Measurements from ENCODE around the gene CDK5R1.

The CDK5R1 gene

DNA sequence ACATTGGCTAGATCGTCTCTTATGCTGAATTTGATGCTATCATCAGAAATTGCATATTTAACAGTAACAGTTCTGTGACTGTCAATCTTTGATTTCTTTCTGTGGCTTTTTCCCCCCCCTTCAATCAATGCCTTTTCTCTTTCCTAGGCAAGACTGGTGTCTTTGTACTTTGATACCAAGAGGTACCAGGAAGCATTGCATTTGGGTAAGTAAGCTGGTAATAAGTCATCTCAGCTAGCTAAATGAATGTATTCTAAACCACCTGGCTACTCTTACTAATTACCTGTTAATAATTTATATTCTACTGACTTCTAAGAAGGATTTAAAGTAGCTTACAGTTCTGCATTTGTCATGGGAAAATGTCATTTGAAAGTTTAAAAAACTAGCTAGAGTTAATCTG lies 22.4 kb upstream of the CDK5R1 start:
- no peak overlapping the region for H3K27ac ChIP-seq (ENCODE audit: poor library complexity, severe bottlenecking)
- no peaks in the 10 kb centered on the region for H3K27me3 ChIP-seq (ENCODE audit: insufficient read depth, poor library complexity, severe bottlenecking)
- TF ChIP-seq, protein P1, sequence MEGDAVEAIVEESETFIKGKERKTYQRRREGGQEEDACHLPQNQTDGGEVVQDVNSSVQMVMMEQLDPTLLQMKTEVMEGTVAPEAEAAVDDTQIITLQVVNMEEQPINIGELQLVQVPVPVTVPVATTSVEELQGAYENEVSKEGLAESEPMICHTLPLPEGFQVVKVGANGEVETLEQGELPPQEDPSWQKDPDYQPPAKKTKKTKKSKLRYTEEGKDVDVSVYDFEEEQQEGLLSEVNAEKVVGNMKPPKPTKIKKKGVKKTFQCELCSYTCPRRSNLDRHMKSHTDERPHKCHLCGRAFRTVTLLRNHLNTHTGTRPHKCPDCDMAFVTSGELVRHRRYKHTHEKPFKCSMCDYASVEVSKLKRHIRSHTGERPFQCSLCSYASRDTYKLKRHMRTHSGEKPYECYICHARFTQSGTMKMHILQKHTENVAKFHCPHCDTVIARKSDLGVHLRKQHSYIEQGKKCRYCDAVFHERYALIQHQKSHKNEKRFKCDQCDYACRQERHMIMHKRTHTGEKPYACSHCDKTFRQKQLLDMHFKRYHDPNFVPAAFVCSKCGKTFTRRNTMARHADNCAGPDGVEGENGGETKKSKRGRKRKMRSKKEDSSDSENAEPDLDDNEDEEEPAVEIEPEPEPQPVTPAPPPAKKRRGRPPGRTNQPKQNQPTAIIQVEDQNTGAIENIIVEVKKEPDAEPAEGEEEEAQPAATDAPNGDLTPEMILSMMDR (IDR thresholded peaks at IDR 0.05; ENCODE audit: poor library complexity, severe bottlenecking) = no peak
- ATAC-seq (ENCODE audit: low read depth) (no peak), DNase-seq (ENCODE audit: low spot score) (no peak)
- H3K4me1 ChIP-seq (ENCODE audit: insufficient read depth, poor library complexity, severe bottlenecking) = no peaks in the 10 kb centered on the region
- peaks cover 84% of the 10 kb centered on the region for H3K36me3 ChIP-seq (ENCODE audit: low read depth)
- H3K9me3 ChIP-seq (ENCODE audit: severe bottlenecking) = no peaks in the 10 kb centered on the region
- H3K4me3 ChIP-seq (ENCODE audit: severe bottlenecking) = no peak overlapping the region

DNA sequence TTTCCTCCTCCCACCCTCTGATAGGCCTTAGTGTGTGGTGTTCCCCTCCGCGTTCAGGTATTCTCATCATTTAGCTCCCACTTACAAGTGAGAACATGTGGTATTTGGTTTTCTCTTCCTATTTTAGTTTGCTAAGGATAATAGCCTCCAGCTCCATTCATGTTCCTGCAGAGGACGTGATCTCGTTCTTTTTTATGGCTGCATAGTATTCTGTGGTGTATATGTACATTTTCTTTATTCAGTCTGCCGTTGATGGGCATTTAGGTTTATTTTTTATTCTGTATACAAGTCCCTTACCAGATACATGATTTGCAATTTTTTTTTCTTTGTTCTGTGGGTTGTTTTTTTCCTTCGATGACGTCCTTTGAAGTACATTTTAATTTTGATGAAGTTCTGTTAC lies 18.8 kb upstream of the CDK5R1 start:
- Histone ChIP-seq H3K9me3 (ENCODE audit: severe bottlenecking) (no peaks in the 10 kb centered on the region), H3K4me3 (ENCODE audit: severe bottlenecking) (no peak overlapping the region), H3K27ac (ENCODE audit: poor library complexity, severe bottlenecking) (no peak overlapping the region), H3K4me1 (ENCODE audit: insufficient read depth, poor library complexity, severe bottlenecking) (no peaks in the 10 kb centered on the region), H3K36me3 (ENCODE audit: low read depth) (peaks cover 77% of the 10 kb centered on the region), H3K27me3 (ENCODE audit: insufficient read depth, poor library complexity, severe bottlenecking) (no peaks in the 10 kb centered on the region)
- ATAC-seq (ENCODE audit: low read depth) (no peak), DNase-seq (ENCODE audit: low spot score) (no peak)
- TF ChIP-seq, protein P1 (IDR thresholded peaks at IDR 0.05; ENCODE audit: poor library complexity, severe bottlenecking) = no peak

DNA sequence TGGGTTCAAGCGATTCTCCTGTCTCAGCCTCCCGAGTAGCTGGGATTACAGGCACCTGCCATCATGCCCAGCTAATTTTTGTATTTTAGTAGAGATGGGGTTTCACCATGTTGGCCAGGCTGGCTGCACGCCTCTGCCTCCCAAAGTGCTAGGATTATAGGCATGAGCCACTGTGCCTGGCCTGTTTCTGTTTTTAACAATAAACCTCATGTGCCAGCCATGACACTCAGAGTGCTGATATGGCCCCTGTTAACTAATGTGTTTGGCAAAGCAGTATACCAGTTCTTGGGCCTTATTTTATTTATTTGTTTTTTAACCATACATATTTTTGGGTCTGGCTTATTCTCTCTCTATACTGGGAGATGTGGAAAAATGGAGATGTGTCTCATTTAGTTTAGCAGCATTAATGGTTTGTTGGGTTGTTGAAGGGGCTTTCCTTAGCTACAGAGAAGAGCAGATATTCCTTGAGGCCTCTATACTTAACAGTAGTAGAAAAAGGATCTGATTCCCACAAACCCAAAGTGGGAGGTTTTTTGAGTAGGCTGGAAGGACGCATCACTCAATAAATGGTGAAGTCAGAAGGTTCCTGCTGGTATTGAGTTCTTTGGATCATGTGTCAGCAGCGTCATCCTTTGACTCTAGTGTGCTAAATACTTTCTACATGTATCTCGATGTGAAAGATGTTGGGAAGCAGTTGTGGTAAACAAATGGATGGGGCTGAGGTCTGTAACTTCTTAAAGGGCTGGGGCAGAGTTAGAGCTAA lies 16.2 kb upstream of the CDK5R1 start:
- H3K27me3 ChIP-seq (ENCODE audit: insufficient read depth, poor library complexity, severe bottlenecking) = no peaks in the 10 kb centered on the region
- no peaks in the 10 kb centered on the region for H3K4me1 ChIP-seq (ENCODE audit: insufficient read depth, poor library complexity, severe bottlenecking)
- no peaks in the 10 kb centered on the region for H3K9me3 ChIP-seq (ENCODE audit: severe bottlenecking)
- H3K36me3 ChIP-seq (ENCODE audit: low read depth) = peaks cover 77% of the 10 kb centered on the region
- no peak overlapping the region for H3K4me3 ChIP-seq (ENCODE audit: severe bottlenecking)
- TF ChIP-seq, protein P1 (IDR thresholded peaks at IDR 0.05; ENCODE audit: poor library complexity, severe bottlenecking) = no peak
- DNase-seq (ENCODE audit: low spot score) (no peak), ATAC-seq (ENCODE audit: low read depth) (no peak)
- no peak overlapping the region for H3K27ac ChIP-seq (ENCODE audit: poor library complexity, severe bottlenecking)

DNA sequence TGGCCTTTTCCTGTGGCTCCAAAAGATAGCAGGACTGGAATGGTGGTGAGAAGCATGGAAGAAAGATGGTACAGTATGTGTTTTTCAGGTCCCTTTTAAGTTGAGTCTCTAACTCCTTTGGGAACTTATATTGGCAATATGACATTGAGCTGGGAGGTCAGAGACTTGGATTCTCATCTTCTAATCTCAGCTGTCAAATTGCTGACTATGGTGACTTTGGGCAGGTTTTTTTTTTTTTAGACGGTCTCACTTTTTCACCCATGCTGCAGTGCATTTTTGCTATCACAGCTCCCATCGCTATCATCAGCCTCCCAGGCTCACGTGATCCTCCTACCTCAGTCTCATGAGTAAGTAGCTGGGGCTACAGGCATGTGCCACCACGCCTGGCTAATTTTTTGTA lies 15.1 kb upstream of the CDK5R1 start:
- no peaks in the 10 kb centered on the region for H3K27me3 ChIP-seq (ENCODE audit: insufficient read depth, poor library complexity, severe bottlenecking)
- H3K4me1 ChIP-seq (ENCODE audit: insufficient read depth, poor library complexity, severe bottlenecking) = no peaks in the 10 kb centered on the region
- H3K27ac ChIP-seq (ENCODE audit: poor library complexity, severe bottlenecking) = no peak overlapping the region
- H3K36me3 ChIP-seq (ENCODE audit: low read depth) = peaks cover 79% of the 10 kb centered on the region
- DNase-seq (ENCODE audit: low spot score) (no peak), ATAC-seq (ENCODE audit: low read depth) (no peak)
- no peak overlapping the region for H3K4me3 ChIP-seq (ENCODE audit: severe bottlenecking)
- TF ChIP-seq, protein P1 (IDR thresholded peaks at IDR 0.05; ENCODE audit: poor library complexity, severe bottlenecking) = no peak
- H3K9me3 ChIP-seq (ENCODE audit: severe bottlenecking) = no peaks in the 10 kb centered on the region

DNA sequence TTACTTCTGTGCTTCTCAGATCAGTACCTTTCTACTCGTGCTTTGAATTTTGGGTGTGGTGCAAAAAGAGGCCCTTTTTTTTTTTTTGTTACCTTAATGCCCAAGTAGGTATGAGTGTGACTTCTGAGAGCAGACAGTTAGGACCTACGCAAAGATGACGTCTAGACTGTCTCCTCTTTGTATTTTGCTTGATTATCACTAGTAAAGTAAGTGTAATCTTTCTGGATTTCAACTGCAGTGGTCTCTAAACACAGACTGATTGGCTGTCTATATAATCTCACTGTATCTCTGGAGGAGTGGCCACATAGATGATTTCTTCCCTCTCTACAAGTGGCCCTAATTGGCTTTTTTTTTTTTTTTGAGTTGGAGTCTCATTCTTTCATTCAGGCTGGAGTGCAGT lies 11.5 kb upstream of the CDK5R1 start:
- Histone ChIP-seq H3K27ac (ENCODE audit: poor library complexity, severe bottlenecking) (no peak overlapping the region), H3K36me3 (ENCODE audit: low read depth) (peaks cover 86% of the 10 kb centered on the region)
- TF ChIP-seq, protein P1 (IDR thresholded peaks at IDR 0.05; ENCODE audit: poor library complexity, severe bottlenecking) = no peak

More for the DNA sequence above, 11.5 kb upstream of the CDK5R1 start:
- ATAC-seq (ENCODE audit: low read depth) = no peak
- Histone ChIP-seq H3K4me3 (ENCODE audit: severe bottlenecking) (no peak overlapping the region), H3K4me1 (ENCODE audit: insufficient read depth, poor library complexity, severe bottlenecking) (no peaks in the 10 kb centered on the region), H3K27me3 (ENCODE audit: insufficient read depth, poor library complexity, severe bottlenecking) (no peaks in the 10 kb centered on the region), H3K9me3 (ENCODE audit: severe bottlenecking) (no peaks in the 10 kb centered on the region)
- DNase-seq (ENCODE audit: low spot score) = no peak
